T follicular helper cell (primary cell): ENCODE results near the gene SEMA4D.

Experiments
- DNase-seq: peaks from one replicate; pipeline ENCODE4 v3.0.0-alpha.2; 2020; ENCODE audit warnings: low read depth

The SEMA4D gene

DNA sequence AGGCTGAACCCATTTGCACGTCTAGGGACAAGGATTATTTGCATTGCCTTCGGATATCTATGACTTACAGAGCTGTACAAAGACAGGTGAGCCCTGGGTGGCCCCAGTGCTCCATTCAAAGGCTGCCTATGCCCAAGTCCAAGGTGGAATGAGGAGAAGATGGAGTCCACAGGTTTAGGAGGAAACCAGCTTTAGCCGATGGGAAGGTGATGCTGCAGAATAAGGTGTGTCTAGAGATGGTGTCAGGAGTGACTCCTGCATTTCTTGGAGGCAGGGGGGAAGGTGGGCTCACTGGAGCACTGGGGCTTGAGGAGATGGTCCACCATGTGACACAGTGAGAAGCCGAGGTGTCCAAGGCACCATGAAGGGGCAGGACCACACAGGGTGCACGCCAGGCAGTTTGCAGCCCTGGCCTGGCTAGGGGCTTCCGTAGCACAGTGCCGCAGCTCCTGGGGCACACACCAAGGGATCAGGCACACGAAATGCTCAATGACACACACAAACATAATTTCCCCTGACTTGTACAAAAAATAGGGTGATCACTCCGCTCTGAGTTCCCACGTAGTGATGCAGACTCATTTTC is 32.1 kb downstream of the SEMA4D start:
- DNase-seq, result no peak

DNA sequence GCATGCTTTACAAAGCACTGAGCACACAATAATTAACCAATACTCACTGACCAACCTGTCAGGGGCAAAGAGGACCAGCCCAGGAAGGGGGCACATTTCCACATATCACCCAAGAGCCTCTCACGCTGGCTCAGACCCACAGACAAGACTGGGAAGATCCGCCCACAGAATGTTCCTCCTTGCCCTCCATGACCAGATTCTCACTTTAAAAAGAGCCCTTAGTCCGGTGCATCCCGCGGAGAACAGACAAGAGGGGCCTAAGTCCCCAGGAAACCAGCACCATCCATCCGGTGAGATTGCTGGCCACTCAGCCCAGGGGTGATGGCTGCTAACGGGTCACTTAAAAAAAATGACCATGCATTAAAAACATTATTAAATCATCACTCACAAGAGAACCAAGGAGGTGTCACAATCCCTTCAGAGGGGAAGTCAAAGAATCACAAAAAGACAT is 32.9 kb downstream of the SEMA4D start:
- DNase-seq, result no peak

DNA sequence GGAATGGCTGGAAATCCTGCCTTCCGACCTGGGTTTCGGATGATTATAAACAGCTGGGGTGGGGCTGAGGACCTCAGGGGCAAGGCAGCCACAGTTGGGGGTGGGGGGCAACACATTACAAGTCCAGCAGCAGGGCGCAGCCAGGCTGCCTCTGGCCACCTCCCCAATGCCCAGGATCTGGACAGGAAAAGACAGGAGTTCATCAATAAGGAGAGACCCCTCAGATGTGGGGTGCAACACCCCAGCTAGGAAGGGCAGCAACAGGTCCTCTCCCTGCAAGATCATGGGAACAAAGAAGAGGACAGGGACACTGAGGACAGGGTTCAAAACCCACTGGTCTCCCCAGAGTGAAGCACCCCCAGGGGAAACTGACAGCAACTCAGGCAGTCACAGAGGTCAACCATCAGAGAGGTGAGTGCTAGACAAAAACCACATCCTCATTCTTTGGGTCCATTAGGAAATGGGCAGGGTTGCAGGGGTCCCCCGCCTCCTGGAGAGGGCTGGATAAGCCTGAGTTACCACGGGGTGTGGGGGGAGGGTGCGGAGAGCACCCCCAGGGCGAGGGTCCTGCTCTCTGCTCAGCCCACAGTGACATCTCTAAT is 33.5 kb downstream of the SEMA4D start:
- no peak for DNase-seq

DNA sequence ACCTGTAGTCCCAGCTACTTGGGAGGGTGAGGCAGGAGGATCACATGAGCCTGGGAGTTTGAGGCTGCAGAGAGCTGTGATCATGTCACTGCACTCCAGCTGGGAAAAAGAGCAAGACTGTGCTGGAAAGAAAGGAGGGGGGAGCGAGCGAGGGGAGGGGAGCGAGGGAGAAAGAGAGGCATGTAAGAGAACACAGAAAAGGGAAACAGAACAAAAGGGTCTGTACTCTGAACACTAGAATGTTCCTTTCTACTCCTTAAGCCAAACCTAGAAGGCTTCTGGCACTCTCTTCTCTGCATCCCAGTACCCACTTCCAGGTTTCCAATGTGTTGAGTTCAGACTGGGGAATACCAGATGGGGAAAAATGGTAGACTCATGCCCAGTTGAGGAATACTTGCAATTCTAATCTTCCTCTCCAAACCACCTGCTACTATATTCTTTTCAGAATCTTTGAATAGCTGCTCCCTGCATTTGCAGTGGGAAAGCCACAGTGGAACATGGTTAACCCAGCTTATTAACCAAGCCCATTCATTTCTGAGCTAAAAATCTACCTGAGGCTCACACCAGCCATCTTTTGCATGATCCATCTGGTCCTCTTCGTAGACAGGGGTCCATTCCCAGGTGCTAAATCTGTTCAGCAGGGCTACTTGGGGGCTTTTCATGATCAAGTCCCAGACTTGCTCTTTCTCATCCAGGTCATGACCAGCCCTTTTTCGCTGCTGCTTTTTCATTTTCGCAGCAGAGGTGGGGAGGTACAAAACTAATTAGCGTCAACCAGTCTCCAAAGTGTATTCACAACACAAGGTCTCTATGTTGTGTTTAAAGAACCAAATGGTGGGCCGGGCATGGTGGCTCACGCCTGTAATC is 34.9 kb downstream of the SEMA4D start:
- no peak for DNase-seq

DNA sequence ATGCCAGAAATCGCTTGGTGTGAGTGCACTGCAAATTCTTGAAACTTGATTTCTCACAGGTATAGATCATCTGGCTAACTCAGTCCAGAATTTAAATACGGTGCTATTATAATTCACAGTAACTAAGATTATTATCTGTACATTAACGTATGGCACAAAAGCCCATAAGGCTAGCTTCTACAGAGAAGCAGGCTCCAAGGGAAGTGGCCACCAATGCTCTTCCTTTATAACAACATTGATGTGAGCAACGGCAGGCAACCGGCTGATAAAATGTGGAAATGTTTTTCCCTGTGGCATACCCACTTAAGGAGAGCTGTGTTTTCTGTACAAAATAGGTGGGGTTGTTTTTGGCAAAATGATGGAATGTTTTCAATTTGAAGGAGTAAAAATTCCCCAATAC is 35.7 kb downstream of the SEMA4D start:
- DNase-seq, result no peak

GRCh38 chr9:89461265-89461664 is 36.6 kb downstream of the SEMA4D start:
- DNase-seq, result no peak

DNA sequence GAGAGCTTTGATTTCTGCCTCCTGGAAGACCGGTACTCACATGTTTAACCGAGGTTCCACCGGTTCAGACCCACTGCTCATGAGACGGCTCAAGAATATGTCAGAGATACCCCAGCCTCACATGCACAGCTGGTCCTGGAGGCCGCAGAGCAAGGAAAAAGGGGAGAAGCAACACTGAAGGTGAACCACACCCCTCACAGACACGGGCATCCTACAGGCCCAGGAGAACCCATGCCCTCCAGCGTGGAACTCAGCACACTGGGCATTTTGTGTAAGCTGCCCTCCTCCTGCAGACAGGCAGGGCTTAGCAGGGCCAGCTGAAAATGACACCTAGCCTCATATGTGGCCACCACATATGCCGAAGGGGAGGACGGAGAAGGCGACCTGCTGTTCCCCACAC is 37.4 kb downstream of the SEMA4D start:
- DNase-seq, result no peak

GRCh38 chr9:89458768-89459496 is 39.0 kb downstream of the SEMA4D start:
- DNase-seq, result no peak

GRCh38 chr9:89457376-89457855 is 40.5 kb downstream of the SEMA4D start:
- no peak for DNase-seq

DNA sequence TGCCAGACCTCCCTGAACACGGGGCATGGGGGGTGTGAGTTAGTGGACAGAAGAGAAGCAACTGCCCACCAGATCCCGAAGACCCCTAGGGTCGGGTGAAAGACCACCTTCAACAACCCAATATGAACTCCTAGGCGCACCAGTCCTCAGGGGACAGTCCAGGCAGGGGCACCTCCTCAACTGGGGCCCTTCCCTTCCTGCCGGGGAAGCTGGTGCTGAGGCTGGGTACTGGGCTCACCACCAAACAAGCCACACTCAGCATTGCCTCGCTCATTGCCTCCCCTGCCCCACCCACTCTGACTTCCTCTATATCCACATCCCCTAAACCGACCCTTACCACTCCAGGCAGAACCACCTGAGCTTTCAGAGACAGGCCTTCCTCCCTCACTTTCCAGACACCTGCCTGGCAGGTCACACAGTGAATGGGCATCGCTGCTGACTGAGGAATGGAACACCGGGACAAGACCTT is 42.5 kb downstream of the SEMA4D start:
- no peak for DNase-seq

- DNase-seq, result no peak
These were observed 43.2 kb downstream of the SEMA4D start for GRCh38 chr9:89454498-89455355.

DNA sequence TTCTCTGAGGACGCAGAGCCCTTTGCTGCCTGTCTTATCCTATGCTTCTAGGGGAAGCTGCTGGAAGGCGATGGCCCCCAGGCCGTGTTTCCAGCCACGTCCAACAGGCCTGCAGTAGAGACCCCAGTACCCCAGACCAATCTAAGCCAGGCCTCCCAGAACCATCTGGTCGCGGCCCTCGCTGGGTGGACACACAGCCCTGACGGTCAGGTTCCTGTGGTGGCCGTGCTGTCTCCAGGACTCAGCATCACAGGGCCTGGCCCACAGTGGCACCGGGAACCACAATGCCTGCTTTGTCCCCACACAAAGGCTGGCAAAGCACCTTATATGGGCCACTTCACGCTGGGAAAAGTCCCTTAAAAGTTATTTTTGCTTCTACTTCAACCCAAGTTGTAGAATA is 44.5 kb downstream of the SEMA4D start:
- no peak for DNase-seq

DNA sequence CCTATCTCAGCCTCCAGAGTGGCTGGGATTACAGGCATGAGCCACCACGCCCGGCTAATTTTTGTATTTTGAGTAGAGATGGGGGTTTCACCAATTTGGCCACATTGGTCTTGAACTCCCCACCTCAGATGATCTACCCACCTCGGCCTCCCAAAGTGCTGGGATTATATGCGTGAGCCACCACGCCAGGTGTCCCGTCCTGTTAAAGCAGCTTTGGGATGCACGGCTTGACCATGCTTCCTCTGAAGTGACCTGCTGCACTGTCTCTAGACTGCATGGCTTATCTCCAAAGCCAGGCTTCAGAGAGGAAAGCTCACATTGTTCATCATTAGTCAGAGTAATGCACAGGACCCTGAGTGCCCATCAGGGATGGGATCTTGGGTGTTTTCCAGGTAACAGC is 45.4 kb downstream of the SEMA4D start:
- no peak for DNase-seq

- no peak for DNase-seq
These were observed 47.7 kb downstream of the SEMA4D start for GRCh38 chr9:89450213-89450612.

DNA sequence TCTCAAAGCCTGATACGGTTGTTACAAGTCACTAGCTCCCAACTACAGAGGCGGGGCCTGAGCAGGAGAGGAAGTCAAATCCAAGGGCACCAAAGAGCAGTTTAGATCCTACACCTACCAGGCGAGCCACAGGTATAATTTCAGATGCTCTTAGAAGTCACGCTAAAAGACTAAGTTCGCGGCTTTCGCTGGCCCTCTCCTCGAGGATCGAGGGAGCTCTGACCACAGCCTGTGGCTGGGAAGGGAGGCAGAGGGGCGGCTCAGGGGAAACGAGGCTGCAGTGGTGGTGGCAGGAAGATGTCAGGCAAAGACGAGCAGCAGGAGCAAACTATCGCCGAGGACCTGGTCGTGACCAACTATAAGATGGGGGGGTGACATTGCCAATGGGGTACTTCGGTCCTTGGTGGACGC is 48.6 kb downstream of the SEMA4D start:
- DNase-seq, result no peak

DNA sequence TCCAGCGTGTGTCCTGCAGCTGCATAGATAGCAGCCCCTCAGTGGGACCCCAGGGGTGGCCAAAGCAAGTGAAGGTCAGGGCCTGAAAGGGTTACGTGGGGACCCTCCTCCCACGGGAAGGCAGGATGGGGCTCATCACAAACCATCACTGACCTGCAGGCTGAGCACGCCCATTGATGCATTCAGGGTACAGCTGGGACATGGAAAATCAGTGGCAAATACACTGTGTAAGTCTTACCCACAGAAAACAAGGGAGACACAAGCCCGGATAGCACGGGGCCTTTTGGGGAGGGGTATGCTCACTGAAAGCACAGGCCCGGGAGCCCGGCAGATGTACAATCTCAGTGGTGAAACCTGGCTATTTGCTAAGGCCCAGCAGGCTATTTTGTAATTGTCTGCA is 49.1 kb downstream of the SEMA4D start:
- no peak for DNase-seq

DNA sequence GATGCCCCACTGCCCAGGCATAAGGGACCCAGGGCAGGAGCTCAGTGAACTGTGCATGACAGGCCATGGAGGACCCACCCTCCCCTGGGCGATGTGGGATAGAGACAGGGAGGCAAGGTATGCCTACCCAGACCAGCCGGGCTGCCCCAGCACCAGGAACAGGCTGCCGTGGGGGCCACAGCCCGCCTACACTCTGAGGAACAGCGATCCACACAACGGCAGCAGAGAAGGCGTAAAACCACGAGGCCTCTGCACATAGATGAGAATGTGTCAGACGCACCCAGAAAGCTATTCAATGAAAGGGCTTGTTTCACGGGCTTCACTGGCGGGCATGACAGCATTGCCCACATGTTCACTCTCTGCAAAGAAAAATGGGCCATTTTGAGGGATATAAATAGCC is 49.5 kb downstream of the SEMA4D start:
- no peak for DNase-seq

GRCh38 chr9:89447416-89447815 is 50.5 kb downstream of the SEMA4D start:
- no peak for DNase-seq

GRCh38 chr9:89446961-89447310 is 51.0 kb downstream of the SEMA4D start:
- no peak for DNase-seq

DNA sequence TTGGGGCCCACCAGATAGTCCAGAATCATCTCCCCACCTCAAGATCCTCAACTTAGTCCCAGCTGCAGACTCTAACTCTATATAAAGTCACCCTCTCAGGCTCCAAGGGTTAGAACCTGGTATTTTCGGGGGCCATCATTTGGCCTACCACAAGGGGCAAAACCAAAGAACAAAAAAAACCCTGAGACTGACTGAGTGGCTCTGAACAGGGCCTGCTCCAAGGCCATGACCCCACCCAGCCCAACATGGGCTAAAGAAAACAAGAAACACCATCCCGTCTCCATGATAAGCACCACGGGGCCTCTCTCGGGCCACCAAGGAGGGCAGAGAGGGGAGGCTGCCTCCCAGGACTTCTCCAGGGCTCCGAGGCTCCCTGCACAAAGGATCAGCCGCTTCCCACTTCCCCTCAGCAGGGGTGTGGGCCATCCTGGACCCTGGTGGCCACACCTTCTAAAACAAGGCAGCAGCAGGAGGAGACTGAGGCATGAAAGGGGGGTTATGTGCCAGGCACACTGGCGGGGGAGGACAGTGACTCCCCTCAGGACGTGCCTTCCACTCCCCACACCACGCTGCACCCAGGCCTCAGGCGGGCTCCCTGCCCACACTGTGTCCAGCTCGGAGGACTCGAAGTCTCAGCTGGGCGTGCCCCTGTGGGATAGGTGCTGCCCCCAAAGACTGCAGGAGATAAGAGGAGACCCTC is 51.5 kb downstream of the SEMA4D start:
- DNase-seq, result no peak

- no peak for DNase-seq
These were observed 52.1 kb downstream of the SEMA4D start for GRCh38 chr9:89445801-89446251.
